Measurements from ENCODE around the gene NR2C1. TPM values are rescaled to one million over a fixed set of nuclear protein-coding genes. Genes with fewer than 3 reads are reported as not detected.

NR2C1 gene
- polyA plus RNA-seq, 12 donors, result 25.6 to 83.0 (median 45.8) TPM; not detected in 1

DNA sequence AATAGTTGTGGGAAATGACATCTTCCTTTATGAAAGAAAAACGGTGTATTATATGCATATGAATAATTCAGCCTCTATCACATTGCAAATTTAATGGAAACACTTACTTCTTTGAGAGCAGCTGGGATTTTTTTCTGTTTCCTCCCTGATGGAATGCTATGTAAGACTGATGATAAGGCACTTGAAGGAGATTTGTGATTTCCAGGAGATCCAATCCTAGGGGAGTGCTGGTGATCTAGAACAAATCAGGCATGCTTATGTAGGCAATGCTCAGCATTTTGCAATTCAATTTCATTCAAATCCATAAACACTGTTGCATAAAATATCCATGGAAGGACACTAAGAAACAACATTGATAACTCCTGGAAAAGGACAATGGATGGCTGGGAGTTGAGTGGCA, 16.0 kb upstream of the NR2C1 start:
- DNase-seq, result no peak

DNA sequence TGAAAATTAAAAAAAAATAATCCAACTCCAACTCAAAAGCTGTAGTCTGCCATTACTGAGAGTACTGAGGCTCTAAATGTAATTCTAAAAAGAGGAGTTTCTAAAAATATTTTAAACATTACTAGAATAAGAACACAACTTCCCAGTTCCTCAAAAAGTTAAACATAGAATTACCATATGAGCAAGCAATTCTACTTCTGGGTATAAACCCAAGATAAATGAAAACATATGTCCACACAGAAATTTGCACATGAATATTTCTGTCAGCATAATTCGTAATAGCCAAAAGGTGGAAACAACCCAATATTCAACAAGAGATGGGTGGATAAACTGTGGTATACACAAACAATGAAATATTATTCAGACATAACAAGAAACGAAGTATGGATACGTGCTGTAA, 15.0 kb upstream of the NR2C1 start:
- no peak for DNase-seq

DNA sequence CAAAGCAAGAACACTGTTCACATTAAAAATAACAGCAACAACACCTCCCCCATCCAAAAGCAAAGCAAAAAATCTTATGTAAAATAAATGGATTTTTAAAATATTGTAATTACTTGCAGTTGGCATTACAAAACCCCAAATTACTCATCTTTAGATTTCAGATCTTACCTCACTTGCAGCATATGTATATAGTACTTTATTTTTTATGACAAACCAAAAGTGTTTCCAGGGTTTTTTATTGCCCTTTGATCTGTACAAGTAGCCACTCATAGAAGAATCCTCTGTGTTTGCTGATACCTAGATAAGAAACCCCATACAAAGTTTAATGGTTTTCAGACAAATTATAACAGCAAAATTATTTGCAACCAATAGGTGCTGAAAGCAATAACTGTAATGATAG, 12.2 kb upstream of the NR2C1 start:
- DNase-seq, result no peak

DNA sequence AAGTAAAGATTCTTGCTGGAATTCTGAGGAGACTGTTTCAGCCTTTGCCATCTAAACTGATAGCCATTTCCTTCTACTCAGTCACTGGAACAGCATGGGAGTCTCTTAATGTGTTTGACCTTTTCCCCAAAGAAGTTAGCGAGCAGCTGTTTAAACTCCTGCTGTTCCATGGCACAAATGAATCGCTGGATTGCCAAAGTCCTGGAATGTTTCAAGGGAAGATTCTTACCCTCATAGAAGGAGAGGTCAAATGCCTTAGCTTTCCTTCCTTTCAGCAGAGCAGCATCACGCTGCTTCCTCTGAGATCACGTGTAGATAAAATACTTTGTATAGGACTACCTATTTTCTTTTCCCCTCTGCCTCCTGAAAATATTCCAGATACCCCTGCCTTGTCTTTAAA, 10.5 kb upstream of the NR2C1 start:
- DNase-seq, result no peak

DNA sequence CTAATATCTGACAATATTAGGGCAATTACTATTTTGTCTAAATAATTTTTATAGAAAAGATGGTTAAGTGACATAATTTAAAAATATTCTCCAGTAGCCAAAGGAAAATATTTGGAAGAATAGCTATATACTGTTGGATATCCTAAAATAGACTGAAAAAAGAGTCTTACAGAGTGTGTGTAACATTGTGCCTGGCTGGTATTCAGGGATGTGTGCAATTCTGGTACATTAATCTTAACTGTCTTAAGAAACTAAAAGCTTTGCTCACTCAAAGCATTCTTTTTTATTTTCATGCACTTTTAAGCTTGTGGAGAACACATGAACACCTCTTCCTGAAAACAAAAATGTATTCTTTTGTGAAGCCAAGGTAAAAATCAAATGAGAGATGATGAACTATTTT, 10.1 kb upstream of the NR2C1 start:
- DNase-seq, result no peak

DNA sequence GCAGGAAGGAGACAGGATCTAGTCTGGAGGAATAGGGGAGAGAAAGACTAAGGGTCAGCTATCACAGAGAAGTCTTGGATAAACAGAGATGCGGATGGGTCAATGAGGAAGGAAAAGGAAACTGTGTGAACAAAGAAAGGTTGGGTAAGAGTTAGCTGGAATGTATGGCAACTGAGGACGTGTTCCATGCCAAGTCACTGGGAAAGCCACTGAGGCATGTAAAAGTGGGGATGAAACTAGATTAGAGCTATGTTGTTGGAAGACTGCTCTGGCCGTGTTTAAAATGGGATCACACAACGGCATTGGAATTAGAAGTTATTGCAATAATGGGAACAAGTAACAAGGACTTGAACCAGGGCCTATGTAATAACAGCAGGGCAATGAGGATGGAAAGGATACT, 3.9 kb upstream of the NR2C1 start:
- no peak for DNase-seq

DNA sequence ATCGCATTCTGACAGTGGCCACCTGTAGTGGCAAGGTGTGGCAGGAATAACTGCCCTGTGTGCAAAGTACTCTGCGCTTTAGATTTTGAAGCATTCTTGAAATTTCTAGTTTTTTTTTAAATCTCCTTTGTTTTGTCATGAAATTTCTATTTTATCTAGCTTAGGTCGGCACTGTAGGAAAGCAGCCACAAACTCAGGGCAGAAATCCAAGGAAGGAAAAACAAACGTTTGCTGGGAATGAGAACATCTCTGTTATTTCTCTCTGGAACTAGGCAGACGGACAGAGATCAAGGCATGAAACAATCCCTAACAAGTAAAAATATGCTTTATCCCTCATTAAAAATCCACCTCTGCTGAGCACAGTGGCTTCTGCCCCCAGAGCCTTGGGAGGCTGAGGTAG, 1.3 kb upstream of the NR2C1 start:
- DNase-seq, result no peak

DNA sequence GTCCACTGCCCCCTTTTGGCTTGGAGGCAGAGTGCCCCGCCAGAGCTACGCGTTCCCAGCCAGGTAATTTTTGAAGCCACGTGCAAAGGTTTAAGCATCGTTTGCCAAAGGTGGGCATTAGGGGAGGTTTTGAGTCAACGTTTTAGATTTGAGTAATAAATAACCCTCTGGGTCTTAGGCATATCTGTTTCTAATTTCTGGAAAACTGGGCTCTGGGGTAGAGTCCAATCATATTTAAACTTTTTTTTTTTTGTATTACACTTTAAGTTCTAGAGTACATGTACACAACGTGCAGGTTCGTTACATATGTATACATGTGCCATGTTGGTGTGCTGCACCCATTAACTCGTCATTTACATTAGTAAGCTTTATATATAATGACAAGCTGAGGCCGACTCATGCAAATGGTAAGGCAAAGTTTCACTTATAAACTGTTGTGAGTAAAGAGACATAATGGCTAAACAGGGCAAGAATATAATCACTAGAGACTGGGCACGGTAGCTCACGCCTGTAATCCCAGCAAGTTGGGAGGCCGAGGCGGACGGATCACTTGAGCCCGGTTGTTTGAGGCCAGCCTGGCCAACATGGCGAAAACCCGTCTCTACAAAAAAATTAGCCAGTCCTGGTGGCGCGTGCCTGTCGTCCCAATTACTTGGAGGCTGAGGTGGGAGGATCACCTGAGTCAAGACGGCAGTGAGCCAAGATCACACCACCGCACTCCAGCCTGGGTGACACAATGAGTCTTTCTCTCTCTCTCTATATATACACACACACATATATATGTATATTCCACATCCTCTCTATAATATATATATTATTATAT, 491 bp upstream of the NR2C1 start:
- DNase-seq, result no peak

DNA sequence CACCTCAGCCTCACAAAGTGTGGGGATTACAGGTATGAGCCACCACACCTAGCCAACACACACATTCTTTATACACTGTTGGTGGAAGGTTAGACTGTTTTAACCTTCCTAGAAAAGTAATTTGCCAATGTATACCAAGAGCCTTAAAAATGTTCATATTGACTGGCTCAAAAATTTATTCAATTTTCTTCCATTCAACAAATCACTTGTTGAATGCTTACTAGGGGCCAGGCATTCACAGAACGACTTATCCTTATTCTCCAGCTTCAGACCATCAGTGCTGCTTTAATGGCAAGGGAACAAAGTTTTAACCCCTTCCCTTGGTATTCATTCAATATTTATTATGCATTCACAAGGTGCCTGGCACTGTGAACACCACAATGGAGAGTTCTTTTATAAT, 3.0 kb downstream of the NR2C1 start:
- DNase-seq, result no peak

DNA sequence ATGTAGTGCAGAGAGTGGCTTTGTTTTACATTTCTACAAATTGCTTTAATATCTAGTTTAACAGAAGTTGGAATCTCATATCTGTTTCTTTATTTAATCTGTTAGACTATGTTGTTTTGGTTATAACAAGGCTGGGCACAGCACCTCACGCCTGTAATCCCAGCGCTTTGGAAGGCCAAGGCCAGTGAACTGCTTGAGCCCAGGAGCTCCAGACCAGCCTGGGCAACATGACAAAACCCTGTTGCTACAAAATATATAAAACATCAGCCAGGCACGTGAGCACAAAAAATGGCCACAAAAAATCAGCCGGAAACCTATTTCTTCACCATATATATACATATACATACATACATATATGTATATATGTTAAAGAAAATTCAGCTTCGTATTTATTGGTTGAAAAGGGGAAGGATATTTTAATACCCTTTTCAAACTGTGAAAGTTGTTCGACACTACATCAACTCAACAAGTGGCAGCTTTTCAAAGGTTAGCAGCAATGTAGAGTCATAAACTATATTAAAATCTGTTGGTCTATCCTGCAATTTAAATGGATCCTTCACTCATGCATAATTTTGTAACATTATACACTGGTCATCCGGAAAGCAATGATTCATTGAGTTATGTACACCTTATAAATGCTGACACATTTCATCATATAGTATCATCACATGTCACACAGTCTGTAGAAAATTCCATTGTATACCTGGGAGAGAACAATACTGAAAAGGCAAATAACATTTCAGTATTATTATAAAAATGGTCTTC, 7.1 kb downstream of the NR2C1 start:
- DNase-seq, result no peak

DNA sequence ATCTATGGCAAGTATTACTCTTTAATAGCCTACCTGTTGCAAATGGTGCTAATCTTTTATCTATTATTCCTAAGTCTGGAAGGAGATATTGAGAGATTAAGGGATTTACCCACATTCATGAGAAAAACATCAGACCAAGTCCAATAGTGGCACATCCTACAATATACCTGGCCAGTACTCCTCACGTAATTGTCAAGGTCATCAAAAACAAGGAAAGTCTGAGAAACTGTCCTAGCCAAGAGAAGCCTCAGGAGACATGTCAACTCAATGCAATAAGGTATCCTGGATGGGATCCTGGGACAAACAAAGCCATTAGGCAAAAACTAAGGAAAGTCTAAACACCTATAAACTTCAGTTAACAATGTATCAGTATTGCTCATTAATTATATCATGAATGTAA, 12.5 kb downstream of the NR2C1 start:
- DNase-seq, result no peak

DNA sequence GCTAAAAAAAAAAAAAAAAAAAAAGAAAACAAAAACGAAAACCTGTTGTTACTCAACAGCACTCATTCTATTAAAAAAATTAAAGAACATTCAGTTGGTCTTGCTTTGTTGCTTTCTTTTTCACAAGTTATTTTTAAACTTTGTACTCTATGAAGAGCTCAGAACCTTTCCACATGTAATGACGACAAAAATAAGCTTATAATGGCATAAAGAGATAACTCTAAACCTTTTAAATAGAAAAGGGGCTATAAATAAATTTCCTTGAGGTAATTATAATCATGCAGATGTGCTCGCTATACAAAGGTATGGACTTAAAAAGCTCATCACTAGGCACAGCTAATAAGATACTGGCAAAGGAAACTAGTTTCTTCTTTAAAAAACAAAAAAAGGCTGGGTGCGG, 13.4 kb downstream of the NR2C1 start:
- DNase-seq, result no peak

DNA sequence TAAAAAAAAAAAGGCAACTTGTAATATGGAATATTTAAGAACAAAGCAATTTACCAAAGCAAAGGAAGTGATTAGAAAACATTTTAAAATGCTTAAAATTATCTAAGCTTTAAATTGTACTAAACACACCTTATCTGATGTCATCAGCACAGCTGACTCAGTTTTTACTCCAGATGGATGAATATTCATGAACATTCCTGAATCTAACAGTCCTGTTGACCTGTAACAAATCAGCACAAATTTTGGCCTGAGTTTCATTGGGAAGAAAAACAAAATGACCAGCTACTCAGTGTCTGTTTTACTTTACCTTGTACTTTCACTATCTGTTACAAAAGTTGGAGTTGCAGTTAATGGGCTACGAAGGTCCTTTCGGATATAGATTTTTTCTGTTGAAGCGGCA, 16.0 kb downstream of the NR2C1 start:
- DNase-seq, result no peak

DNA sequence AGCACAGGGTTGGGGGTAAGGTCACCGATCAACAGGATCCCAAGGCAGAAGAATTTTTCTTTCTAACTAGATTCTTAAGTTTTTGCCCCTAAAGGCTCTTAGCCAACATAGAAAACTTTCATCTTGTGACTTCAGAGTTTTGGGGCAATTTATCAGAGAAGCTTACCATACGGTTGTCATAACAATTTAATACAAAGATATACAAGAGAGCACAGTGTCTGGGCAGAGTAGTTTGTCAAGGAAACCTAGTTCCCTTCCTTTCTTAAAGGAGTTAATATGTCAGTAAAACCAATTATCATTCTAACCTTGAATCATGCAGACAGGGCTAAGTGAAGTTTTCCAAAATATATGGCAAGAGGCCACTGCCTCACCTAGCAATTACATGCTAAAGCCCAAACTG, 18.4 kb downstream of the NR2C1 start:
- DNase-seq, result no peak

DNA sequence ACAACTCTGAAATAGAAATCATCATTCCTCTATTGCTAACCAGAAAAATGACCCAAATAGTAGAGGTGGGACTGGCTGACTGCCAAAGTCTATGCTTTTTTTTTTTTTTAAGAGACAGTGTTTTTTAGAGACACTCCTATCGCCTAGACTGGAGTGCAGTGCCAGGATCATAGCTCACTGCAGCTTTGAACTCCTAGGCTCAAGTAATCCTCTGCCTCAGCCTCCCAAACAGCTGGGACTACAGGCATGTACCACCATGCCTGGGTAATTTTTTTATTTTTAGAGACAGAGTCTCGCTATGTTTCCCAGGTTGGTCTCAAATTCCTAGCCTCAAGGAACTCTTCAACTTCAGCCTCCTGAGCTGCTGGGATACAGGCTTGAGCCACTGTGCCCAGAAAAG, 19.2 kb downstream of the NR2C1 start:
- no peak for DNase-seq

DNA sequence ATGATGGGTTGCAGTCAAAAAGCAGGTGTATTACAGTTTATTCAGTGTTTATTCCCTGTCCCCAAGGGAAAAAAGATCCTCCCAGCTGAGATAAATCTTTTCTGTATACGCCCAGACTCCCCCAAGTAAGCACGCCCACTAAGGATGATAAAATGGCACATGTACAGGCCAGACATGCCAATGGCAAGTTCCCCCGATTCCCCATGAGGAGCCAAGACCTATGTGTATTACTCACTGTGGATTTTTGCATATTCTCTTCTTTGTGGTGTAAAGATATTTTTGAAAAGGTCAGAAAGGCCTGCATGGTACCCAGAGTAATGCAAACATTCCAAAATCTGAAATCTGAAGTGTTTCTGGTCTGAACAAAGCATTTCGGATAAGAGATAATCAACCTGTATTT, 22.2 kb downstream of the NR2C1 start:
- no peak for DNase-seq

DNA sequence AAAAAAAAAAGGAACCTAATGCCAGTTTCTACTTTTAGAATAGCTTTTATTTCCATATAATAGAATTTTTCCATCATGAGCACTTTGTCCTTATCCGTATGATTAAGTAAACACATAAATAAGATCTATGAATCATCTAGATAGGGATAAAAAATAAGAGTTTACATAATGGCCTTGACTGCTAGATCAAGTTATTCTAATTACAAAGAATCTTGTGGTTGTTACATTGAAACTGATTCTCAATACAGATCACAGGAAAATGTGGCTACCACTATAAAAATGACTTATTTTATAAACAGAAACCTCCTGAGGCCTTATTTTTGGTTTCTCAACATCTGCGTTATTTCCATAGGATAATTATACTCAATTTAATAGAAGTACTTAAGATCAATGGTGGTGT, 35.5 kb downstream of the NR2C1 start:
- DNase-seq, result no peak

DNA sequence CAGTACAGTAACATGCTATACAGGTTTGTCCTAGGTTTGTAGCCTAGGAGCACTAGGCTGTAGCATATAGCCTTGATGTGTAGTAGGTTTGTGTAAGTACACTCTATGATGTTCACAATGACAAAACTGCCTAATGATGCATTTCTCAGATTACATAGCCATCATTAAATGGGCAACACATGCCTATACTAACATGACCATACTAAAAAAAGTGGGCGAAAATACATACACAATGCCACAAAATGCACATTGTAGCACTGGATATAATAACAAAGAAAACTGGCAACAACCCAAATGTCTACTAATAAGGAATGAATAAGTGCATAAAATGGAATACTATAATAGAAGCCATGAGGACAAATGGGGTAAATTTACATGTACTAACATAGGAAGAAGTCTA, 38.7 kb downstream of the NR2C1 start:
- DNase-seq, result no peak

DNA sequence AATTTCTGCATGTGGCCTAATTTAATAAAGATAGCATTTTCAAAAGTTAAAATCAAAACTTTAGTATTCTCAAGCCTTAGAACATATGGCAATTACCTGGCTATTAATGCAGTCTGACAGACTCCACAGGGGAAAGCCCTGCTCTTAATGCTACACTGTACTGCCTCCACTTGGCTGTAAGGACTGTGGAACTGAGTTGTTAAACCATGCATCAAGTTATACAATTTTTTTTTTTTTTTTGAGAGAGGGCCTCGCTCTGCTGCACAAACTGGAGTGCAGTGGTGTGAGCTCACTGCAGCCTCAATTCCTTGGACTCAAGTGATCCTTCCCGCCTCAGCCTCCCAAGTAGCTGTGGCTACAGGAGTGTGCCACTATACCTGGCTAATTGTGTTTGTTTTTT, 50.9 kb downstream of the NR2C1 start:
- DNase-seq, result no peak

DNA sequence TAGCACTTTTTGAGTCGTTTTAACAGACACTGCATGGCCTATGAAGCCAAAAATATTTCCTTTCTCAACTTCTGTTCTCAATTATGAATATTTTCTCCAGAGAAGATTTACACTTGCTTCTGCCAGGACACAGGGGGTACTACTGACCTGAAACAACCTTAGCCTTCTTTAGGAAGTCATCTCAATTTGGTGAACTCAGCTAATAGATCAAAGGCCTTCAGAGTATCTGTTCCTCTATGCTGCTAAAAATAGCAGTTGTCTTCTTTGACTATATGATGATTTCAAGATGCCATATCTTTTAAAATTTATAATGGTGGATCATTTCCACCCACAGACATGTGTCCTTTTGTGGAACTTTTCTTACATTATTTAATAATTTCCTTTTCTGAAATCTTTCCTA, 55.9 kb downstream of the NR2C1 start:
- no peak for DNase-seq

DNA sequence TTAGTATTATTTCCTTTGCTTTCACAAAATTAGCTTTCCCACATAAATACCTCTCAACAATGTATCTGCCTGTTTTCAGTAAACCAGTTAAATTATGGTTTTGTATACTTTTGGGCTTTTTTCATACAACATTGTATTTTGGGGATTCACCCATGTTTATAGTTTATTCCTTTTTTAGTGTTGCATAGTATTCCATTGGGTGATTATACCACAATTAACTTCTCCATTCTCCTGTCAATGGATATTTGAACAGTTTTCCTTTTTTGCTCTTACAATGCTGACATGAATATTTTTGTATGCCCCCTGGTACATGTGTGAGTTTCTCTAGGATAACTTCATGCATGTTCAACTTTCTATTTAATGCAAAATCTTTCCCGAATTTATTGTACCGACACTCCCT, 57.3 kb downstream of the NR2C1 start:
- no peak for DNase-seq

DNA sequence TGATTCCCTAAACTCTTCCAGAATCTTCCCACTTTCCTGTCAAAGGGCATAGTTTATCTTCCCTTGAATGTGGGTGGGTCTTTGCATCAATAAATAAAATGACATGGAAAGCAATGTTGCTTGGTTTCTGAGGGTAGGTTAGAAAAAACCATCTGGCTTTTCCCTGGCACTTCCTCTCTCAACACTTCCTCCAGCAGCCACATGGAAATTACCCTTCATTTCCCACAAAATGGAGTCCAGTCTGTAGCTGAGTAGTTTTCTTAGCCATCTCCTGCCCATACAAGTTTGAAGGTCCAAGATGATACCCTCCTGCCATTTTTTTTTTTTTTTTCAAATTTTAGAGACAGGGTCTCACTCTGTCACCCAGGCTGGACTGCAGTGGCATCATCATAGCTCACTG, 58.9 kb downstream of the NR2C1 start:
- no peak for DNase-seq

DNA sequence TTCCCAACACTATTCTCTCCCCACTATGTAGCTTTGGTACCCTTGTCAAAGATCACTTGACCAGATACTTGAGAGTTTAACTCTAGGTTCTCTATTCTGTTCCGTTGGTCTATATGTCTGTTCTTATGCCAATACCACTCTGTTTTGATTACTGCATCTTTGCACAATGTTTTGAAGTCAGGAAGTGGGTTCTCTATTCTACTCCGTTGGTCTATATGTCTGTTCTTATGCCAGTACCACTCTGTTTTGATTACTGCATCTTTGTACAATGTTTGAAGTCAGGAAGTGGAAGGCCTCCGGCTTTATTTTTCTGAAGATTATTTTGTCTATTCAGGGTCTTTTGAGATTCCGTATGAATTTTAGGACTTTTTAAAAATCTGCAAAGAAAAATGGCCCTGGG, 67.2 kb downstream of the NR2C1 start:
- no peak for DNase-seq

DNA sequence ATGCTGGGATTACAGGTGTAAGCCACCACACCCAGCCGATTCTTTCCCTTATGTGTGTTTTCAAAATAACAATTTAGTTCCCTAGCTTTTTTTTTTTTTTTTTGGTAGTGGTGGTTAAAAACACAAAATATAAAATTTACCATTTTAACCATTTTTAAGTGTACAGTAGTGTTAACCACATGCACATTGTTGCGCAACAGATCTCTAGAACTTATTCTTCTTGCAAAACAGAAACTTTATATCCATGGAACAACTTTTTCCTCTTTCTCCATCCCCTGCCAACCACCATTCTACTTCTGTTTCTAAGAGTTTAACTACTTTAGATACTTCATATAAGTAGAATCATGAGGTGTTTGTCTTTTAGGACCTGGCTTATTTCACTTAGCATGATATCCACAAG, 68.8 kb downstream of the NR2C1 start:
- no peak for DNase-seq

All from muscle of arm (tissue), 12 donors.